GM19238 (cell line): ENCODE measurements around the gene ARHGAP19.
A peak's percentile ranks its signal among the peaks of the same experiment; 100 is the strongest.
"Not testable (repeated sequence)": the region's sequence is repeated elsewhere in the genome, so short reads cannot be mapped to it uniquely, and the experiment has no call there.

Experiments used
- DNase-seq: peaks from one replicate; pipeline ENCODE4 v3.0.0; 2011; ENCODE audit warnings: low spot score; ENCODE audit not compliant: insufficient read length

The ARHGAP19 gene

DNA sequence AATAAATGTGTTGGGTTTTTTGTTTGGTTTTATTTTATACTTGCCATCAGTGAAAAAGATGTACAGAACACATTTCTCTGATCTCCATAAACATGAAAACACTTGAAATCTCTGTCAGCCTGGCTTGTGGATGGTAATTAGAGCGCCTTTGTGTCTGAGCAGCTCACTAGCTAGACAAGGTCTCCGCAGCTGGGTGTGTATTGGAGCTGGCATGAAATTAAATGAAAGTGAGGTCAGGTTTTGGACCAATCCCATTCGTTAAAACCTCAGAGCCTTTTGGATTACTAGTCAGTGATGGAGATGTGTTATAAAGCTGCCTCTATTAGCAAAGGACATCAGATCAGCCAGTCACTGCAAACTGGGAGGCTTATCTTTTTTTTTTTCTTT, 29.4 kb upstream of the ARHGAP19 start:
- no peak for DNase-seq

GRCh38 chr10:97321032-97321803, 28.8 kb upstream of the ARHGAP19 start:
- DNase-seq = no peak

GRCh38 chr10:97320480-97321031, 28.1 kb upstream of the ARHGAP19 start:
- no peak for DNase-seq

DNA sequence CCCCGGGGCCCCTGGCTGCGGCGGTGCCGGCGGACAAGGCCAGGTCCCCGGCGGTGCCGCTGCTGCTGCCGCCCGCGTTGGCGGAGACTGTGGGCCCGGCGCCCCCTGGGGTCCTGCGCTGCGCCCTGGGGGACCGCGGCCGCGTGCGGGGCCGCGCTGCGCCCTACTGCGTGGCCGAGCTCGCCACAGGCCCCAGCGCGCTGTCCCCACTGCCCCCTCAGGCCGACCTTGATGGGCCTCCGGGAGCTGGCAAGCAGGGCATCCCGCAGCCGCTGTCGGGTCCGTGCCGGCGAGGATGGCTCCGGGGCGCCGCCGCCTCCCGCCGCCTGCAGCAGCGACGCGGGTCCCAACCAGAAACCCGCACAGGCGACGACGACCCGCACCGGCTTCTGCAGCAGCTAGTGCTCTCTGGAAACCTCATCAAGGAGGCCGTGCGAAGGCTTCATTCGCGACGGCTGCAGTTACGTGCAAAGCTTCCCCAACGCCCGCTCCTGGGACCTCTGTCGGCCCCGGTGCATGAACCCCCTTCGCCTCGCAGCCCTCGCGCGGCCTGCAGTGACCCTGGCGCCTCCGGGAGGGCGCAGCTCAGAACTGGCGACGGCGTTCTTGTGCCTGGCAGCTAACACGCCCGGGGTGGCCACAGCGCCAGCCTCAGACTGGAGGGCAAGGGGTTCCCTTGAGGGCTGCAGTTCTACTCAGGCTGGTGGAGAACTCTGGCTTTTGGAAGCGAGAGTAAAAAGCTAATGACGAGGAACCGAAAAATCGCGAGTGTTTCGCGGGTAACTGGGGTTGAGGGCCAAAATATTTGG, 27.4 kb upstream of the ARHGAP19 start:
- DNase-seq = peak; percentile 29

- DNase-seq = peak; percentile 74
These were observed 26.6 kb upstream of the ARHGAP19 start, which contains the start of gene FRAT1 for GRCh38 chr10:97318772-97319651. Gene FRAT1 (plus strand): TSS chr10:97319271. CDS start chr10:97319454, 183 bp downstream.

DNA sequence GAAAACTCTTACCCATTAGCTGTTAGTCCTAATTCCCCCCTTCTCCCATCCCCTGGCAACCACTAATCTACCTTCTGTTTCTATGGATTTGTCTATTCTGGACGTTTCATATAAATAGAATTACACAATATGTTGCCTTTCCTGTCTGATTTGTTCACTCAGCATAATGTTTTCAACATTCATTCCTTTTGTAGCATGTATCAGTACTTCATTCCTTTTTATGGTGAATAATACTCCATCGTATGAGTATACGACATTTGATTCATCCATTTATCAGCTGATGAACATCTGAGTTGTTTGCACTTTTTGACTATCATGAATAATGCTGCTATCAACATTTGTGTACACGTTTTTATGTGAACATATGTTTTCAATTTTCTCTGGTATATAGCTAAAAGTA, 22.2 kb upstream of the ARHGAP19 start:
- no peak for DNase-seq

DNA sequence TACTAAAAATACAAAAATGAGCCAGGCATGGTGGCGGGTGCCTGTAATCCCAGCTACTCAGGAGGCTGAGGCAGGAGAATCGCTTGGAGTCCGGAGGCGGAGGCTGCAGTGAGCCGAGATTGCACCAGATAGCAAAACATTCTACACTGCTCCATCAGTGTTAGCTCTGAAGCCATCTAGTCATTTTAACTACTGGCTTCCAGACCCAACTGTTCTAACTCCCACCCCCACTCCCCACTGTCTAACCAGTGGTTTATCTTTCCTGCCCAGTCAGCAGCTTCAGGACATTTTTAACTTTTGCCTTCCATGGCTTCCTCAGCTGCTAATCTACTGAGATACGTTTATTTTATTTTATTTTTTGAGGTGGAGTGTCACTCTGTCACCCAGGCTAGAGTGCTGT, 20.5 kb upstream of the ARHGAP19 start:
- DNase-seq = no peak

GRCh38 chr10:97311111-97311626, 18.7 kb upstream of the ARHGAP19 start:
- no peak for DNase-seq

DNA sequence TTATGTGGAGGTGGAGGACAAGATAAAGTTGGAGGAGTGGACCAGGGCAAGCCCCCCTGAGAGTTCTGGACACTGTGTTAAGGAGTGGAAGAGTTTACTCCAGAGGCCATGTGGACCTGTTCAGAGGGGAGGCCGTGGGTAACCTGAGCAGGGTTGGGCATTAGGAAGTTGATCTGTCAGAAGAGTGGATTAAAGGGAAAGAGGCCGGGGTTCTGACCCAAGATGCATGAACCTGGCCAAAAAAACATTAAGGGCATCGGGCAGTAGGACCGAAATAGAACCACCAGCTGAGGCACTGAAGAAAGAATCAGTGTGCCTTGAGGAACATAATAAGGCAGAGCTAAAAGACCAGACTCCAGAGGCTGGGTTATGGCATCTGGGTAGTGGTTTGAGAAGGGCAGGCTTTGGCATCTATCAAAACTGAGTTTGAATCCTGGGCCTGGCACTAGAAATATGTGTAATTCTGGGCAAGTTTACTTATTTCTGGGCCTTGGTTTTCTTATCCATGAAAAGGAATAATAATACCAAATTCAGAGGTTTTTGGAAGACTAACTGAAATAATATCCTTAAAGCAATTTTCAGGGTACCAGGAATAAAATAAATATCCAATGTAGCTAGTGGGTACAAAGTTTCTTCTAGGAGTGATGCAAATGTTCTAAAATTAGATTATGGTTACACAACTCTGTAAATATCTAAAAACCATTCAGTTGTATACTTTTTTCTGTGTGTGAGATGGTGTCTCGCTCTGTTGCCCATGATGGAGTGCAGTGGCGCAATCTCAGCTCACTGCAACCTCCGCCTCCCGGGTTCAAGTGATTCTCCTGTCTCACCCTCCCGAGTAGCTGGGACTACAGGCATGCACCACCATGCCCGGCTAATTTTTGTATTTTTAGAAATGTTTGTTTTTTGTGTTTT, 15.7 kb upstream of the ARHGAP19 start:
- DNase-seq = no peak

GRCh38 chr10:97307441-97307840, 15.0 kb upstream of the ARHGAP19 start:
- DNase-seq = no peak

DNA sequence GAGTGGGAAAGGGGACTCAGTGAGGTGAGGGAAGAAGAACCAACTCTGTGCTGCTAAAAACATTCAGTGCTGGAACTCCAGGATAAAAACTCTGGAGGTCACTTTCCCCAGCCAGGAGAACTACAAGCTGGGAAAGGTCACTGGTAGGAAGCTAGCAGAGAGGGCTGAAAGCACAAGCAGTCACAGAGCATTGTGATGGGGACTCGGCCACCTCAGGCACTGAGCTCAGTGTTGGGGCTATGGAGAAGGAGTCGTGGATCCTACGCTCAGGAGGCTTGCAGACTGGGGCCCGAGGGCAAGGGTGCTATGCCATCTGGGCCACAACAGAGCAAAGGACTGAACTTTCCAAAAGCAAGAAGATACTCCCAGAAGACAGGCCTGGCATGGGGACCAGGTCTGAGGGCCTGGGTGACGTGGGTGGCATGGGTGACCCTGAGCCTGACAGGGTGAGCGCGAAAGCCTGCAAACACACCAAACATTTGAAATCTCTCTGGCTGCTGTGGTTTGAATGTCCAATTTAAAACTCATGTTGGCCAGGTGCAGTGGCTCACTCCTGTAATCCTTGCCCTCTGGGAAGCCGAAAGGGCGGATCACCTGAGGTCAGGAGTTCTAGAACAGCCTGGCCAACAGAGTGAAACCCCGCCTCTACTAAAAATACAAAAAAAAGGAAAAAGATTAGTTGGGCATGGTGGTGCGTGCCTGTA, 9.8 kb upstream of the ARHGAP19 start:
- no peak for DNase-seq

DNA sequence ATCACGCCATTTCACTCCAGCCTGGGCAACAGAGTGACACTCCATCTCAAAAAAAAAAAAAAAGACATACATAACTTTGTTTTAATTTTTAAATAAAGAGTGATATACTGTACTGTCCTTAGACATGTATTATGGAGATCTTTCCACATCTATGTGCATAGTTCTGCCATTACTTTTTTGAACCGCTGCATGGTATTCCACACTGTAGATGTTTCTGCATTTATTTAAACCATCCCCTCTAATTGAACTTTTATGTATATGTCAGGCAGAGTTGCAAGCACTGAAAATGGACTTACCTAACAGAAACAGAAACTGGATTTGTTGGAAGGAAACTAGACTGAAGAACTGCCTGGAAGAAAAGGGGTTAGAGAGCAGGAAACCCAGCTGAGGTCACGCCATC, 8.5 kb upstream of the ARHGAP19 start:
- DNase-seq = no peak

- no peak for DNase-seq
These were observed 5.8 kb upstream of the ARHGAP19 start for GRCh38 chr10:97298223-97298571.

- DNase-seq = no peak
These were observed 5.3 kb upstream of the ARHGAP19 start for GRCh38 chr10:97297556-97298222.

- DNase-seq = no peak
These were observed 393 bp upstream of the ARHGAP19 start for GRCh38 chr10:97292862-97293198.

GRCh38 chr10:97291357-97292096, 910 bp downstream of the ARHGAP19 start:
- no peak for DNase-seq

- not testable (repeated sequence) for DNase-seq
These were observed 1.7 kb downstream of the ARHGAP19 start for GRCh38 chr10:97290576-97291356.

DNA sequence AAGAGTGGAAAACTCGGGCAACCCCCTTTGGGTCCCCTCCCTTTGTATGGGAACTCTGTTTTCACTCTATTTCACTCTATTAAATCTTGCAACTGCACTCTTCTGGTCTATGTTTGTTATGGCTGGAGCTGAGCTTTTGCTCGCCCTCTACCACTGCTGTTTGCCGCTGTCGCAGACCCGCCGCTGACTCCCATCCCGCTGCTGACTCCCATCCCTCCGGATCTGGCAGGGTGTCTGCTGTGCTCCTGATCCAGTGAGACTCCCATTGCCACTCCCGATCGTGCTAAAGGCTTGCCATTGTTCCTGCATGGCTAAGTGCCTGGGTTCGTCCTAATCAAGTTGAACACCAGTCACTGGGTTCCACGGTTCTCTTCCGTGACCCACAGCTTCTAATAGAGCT, 2.4 kb downstream of the ARHGAP19 start:
- DNase-seq = not testable (repeated sequence)
